HG03442 (cell line): Measurements from ENCODE around the gene FARS2.
"Not testable (repeated sequence)": the region's sequence is repeated elsewhere in the genome, so short reads cannot be mapped to it uniquely, and the experiment has no call there.

Experiments used
- ATAC-seq: cut with Tn5 transposase; IDR thresholded peaks from one replicate; pipeline ENCODE4 v1.9.1; 2021; ENCODE audit warnings: mild to moderate bottlenecking, moderate library complexity; ENCODE audit not compliant: unreplicated experiment

The FARS2 gene

DNA sequence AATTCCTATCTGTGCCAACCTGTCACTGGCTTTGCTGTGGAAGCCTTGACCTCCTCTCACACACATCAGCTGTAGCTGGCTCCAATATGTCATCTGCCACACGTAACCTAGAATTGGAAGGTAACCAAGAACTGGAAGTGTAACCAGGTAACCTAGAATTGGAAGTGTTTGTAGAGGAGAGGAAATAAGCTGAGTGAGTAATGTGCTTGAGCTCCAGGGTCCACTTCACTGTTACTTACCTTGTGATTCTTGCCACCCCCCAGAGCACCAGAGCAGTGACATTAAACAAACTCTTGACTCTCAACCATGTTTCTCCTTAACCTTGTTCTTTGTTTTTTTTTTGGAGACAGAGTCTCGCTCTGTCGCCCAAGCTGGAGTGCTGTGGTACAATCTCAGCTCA, 394.9 kb downstream of the FARS2 start:
- ATAC-seq: no peak

DNA sequence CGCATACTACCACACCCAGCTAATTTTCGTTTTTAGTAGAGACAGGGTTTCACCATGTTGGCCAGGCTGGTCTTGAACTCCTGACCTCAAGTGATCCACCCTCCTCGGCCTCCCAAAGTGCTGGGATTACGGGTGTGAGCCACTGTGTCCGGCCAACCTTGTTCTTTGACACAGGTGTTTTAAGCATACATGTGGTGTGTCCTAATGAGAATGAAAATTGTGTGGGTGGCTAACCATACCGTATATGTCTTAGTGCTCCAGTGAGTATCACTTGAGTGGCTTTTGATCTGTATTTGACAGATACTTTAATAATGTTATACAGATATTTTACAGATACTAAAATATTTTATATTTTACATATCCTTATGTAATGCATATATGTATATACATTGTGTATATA, 395.4 kb downstream of the FARS2 start:
- ATAC-seq: not testable (repeated sequence)

DNA sequence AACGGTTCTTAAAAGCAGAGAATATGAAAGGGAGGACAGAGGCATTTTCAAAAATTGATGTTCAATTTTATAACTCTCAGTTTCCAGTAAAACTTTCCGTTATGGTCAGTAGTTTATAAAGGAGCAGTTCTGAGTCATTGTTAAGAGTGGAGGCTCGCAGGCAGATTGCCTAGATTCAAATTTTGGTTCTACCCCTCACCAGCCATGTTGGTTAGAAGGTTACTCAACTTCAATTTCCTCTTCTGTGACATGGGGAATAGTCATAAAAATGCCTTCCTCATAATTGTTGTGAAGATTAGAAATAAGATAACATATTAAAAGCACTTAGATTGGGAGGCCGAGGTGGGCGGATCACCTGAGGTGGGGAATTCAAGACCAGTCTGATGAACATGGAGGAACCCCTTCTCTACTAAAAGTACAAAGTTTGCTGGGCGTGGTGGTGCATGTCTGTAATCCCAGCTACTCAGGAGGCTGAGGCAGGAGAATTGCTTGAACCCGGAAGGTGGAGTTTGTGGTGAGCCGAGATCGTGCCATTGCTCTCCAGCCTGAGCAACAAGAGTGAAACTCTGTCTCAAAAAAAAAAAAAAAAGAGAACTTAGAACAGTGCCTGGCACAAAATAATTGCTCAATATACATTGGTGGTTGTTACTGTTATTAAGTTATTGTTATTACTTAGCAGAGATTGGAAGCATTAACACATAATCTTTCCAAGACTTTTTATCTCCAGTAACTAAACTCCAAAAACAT, 396.5 kb downstream of the FARS2 start:
- no peak for ATAC-seq

DNA sequence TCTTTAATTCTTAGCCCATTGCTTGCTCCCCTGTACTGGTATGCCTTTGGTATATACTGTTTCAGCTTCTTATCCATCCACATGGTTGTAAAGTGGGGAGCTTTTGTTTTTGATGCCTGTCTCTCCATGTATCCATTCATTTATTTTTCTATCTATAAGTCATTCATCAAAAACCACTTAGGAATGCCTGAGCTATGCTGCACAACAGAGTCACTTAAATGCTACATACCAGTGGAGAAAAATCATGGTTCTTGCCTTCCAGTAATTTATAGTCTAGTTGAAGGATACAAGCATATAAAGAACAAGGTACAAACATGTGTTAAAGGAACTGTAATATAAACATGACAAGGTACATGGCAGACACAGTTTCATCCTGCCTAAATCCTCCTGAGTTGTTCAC, 398.2 kb downstream of the FARS2 start:
- ATAC-seq: no peak

DNA sequence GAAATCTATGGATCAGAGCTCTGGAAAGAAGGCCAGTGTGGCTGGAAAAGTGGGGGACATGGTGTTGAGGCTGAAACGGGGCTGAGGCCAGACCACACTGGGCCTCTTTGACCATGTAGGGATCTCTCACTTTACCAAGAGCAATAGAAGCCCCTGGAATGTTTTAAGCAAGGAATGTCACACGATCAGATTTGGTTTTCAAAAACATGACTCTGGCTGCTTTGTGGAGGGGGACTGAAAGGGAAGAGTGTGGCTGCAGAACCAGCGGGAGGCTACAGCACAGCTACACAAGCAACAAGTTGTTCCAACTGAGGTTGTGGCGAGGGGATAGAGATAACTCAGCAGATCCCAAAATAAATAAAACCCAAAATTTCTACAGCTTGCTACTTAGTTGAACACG, 399.5 kb downstream of the FARS2 start:
- no peak for ATAC-seq

DNA sequence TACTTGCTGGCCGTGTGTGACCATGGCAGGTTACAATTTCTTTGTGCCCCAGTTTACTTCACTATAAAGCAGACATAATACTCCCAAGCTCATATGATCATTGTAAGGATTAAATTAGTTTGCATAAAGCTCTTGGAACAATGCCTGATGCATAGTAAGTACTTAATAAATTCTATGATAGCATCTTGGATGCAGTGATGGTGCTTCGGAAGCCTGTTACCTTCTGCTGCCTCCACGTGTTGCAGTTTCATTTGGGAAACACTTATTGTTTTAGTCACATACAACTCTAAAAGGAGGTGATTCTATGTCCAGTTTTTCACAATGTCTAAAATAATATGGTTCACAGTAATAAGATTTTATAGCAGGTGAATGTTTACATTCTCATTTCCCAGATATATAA, 401.5 kb downstream of the FARS2 start:
- no peak for ATAC-seq

DNA sequence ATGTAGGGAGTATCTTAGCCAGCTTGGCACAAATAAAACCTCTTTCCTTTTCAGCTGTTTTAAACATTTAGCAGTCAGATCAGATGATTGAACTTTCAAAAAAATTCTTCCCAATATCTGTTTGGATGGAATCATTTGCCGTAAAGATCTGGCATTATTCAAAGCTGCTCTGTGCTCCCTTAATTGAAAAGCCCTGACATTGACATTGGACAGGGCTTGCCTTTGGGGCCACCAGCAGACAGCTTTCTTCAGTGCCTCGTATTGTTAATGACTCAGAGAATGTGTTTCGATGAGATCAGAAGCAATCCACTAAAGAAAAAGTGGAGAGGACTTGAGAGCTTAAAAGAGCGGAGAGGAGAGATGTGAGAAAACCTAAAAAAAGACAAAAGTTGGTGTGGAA, 401.9 kb downstream of the FARS2 start:
- no peak for ATAC-seq

DNA sequence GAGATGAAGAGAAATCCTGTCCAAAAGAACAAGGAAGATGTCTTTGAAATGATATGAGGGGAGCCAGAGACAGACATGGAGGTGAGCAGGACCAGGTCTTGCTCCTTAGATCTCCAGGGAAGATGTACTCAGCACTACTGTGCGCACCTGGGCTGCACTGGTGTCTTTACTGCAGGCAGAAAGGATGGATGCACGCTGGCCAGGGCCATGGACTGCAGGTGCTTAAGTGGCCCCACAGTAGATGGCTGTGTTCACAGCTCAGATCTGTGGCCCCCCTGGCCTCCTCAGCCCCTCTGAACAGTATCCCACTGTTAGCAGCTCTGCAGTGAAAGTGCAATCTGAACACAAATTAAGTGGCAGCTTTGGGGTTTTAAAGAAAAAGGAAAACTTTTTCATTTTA, 402.4 kb downstream of the FARS2 start:
- no peak for ATAC-seq

DNA sequence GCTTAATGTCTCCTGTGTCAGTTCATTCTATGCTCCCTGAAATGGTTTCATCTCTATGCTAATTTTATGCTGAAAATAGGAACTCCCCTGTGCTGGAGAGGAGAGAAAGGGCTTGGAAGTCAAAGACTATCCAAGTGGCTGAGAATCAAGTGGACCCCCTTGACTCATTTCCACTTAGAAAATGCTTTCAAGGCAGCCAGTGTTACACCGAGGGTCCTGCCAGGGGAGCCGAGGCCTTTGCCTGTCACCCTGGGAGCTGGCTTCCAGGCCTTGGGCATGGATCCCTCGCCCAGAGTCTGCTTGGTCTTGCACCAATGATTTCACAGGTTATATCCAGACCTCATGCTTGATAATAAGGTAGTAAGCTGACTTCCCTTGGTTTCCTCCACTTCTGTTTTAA, 402.8 kb downstream of the FARS2 start:
- no peak for ATAC-seq

DNA sequence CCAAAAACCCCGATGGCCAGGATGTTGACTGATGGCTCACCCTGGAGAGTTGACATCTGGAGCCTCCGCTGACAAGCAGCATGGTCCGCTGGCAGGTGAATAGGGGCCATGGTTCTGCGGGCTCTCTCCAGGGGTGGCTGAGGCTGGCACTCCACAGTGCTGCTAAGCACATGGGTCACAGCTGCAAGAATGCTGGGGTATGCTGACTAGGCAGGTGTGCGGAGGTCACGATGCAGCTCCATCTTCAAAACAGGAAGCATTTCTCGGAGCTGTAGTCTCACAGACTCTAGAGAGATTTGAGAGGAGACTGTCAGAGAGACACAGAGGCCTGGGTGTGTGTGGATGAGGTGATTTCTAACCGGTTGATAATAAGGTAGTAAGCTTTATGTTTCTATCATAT, 403.9 kb downstream of the FARS2 start:
- no peak for ATAC-seq

DNA sequence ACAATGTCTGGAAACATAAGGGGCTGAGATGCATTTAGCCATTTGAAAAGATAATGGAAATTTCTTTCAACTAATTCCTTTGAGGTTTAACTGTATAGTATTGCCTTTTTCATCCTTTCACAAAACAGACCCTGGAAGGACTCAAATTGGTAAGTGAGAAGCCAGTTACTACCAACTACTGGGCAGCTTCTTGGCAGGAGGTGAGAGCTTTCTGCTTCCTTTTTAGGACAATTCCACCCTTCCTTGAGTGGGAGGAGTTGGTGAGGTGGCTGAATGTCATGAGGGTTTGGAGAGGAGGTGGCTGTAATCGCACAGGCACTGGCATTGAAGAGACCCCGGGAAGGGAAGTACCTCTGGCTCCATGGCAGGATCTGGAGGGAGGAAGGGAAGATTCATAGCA, 404.4 kb downstream of the FARS2 start:
- no peak for ATAC-seq

DNA sequence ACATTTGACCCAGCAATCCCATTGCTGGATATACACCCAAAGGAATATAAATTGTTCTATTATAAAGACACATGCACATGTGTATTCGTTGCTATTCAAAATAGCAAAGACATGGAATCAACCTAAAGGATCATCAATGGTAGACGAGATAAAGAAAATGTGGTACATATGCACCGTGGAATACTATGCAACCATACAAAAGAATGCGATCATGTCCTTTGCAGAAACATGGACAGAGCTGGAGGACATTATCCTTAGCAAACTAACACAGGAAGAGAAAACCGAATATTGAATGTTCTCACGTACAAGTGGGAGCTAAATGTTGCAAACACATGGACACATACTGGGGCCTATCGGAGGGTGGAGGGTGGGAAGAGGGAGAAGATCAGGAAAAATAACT, 405.4 kb downstream of the FARS2 start:
- ATAC-seq: no peak

DNA sequence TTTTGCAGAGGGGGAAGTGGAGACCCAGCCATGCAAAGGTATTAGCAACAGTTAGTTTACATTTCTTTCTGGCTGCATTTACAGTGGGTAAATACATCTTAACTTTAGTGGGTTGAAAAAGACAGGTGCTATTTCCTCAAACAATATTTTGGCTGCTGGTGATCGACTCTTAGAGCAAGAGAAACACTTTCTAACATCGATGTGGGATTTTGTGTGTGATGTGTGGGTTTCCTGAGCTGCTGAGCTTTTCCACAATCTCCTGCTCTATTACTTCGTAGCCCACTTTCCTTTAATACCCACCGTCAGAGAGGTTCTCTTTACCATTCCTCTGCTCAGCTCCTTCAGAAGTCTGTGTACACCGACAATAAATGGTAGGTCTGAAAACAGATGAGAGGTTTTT, 406.4 kb downstream of the FARS2 start:
- ATAC-seq: no peak

DNA sequence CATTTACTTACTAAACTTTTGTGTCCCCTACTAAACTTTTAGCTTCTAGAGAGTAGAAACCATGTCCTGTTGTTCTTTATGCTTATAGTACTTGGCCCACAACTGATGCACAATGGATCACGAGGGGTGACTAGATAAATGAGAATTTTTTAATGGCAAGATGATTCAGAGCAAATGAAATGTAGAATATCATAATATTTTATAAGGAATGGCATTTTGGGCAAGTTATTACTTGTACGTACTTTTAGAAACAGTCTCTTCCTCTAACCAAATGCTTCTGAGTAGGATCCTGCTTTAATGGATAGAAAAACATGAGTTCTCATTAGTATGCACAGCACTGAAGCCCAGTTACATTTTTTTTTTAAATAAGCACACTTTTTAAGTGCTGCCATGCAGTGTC, 409.1 kb downstream of the FARS2 start:
- ATAC-seq: no peak

DNA sequence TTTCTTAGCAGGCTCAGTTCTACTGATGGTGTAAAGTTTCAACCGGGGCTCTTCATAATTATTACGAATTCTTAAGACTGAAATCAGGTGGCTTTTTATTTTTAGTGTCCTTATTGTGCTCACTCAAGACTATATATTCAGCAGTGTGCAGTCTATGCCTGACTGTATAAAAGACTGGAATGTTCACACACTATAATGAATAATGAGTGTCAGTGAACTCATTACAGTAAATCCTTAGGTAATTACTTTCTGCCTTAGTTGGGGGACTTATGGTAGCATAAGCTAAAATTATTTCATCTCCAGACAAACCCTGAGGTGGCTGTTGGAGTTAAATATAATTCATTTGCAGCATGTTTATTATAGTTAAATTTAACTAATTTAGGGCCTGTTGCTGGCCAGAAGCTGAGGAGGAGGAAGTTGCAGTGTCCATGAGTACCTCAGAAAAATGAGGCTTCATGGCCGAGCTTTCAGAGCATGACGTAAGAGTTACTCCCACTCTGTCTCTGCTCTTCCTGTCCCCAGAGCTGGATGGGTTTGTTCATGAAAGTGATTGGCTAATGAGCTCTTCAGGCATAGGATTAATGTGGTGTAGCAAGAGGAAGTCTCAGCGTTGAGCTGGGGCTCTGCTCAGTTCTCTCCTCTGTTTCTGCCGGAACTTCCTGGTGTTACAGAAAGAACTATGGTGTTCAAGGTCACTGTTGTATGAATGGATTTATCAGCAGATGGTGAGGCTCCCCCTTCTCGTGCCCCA, 409.7 kb downstream of the FARS2 start:
- ATAC-seq: peak; percentile 58

DNA sequence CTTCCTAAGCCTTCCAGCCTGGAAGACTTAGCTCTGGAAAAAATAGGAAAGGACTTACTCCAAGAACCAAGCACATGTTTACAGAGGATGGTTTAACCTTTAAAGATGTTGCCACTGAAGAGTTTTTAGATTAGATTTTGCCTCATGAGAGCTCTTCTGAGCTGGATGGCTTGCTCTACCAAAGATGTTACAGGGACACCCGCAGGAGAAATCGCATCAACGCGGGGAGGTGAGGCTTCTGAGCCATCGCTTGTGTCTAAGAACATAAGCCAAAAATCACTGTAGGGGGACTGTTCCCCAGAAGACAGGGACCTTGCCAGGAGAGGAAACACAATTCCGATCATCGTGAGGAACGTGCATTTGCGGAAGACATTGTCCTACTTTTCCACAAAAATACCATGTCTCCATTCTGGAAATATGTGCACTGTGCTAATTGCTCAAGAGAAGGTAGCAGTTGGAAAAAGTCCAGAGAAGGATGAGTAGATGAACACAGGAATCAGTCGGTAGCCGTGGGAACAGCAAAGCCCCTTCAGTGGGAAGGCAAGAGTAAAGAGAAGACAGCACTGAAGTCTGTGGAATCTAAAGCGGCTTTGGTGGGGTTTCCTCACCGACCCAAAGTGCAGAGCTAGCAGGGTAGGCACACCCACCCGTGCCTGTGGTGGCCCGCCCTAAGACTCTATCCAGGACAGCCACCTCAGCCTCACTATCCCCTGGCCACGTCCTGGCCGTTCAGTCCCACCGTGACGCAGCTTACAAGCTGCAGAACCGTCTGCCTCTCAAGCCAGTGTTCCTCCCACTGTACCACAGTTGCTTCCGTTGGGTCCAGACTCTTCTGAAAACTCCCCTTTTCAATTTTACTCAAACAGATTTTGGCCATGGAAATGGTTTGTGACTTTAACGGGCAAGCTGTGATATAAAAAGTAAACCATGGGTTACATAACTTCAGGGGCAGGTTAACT, 410.6 kb downstream of the FARS2 start:
- ATAC-seq: no peak

DNA sequence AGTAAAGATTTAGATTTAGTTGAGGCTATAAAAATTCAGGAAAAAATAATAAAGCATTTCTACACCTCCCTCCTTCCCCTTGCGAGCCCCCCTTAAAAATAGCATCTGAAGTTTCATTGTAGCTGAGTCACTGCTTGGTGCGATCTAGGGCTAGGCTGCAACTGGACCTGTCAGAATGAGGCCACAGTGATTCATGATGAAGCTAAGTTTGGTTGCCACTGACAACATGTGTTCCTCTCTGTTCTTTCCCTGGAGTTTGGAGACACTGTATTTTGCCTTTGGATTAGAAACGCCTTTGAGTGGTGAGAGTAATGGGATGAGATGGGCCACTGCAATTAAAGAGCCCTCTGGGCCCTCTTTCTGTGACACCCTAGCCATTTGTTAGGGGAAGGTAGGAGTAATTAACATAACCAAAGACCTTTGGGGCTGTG, 411.3 kb downstream of the FARS2 start:
- no peak for ATAC-seq

DNA sequence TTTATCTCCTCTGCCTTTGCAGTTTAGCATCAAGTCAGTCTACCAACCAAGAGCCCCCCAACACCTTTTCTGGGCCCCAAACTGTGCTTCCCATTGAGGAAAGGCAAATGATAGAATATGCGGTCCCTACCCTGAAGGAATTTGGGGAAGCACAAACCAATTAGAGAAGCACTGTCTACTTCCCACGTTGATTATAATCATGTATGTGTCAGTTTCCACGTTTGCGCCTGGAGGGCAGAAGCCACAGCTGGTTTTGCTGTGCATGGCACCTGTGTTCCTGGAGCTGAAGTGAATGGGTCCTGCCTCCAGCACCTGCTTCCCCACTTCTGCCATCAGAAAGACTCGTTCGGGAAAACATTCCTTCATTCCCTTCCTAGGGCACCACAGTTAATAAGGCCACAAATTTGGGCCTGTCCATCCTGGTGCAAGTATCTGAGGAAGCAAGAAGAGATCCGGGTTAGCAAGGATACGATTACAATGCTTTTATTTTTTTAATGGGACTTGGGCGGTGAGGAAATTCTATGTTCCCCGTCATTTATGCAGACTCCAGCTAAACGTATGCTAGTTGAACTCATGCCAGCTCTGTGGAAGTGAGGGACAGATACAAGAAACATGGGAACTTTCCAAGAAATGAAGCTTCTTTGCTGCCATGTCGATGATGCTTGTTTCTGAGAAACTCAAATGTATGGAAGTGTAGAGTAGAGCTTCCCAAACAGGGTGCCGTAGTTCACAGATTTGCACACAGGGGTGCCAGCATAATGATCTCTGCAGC, 411.9 kb downstream of the FARS2 start:
- ATAC-seq: no peak

DNA sequence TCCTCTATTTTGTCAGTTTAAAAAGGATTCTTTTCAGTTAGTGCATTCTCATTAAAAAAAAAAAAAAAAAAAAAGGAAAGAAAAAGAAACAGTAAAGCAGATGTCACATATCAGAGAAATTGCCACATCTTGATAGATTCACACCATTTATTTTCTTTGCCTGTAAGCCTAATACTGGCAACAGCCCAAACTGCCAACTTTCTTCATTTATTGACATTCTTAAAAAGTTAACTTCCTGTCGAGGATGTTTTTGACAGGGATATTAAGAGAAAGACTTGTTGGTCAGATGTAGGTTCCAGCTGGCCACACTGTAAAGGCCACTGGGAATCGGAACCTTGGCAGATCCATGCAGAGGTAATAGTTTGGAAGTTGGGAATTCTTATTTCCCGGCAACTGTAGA, 412.8 kb downstream of the FARS2 start:
- ATAC-seq: no peak

DNA sequence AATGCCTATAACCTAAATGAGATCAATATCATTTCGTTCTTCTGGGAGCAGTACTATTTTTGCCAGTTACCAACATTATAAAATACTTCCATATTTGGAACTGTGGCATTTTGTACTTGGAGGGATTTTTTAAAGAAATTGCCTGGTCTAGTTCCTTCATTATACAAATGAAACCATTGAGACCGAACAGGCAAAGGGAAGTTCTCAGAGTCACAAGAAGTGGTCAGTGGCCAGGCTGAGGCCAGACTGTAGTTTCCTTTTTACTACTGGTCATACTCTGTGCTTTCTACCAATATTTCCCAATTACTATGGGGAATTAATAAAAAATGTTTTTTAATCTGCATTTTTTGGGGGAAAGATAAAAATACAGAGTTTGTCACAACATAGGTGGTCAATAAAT, 413.4 kb downstream of the FARS2 start:
- no peak for ATAC-seq

DNA sequence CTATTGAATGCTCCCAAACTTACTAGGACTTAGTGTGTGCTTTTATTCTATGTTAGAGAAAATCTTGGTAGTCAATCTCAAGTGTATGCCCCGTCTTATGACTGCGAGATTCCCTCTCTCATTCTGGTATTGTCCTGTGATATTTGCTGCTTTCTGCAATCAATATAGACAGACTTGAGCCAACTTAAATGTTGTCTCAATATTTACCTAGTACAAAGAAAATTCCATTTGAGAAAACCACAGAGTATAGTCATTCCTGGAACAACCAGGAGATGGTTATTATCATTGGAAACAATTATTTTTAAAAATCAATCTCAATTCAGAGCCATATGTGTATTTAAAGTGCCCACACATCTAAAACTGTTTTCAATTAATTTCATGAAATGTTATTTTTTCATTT, 415.4 kb downstream of the FARS2 start:
- ATAC-seq: no peak
